Ecto neural progenitor cell (in vitro differentiated cells): ENCODE measurements around the gene RRBP1.

Source experiments
- DNase-seq: peaks from one replicate; pipeline ENCODE4 v3.0.0-alpha.2; 2018; ENCODE audit warnings: low spot score

RRBP1 gene

GRCh38 chr20:17635332-17636244, 46.5 kb downstream of the RRBP1 start:
- no peak for DNase-seq

- DNase-seq, result no peak
These were observed 47.2 kb downstream of the RRBP1 start for GRCh38 chr20:17634661-17635331.

- no peak for DNase-seq
These were observed 48.1 kb downstream of the RRBP1 start for GRCh38 chr20:17633850-17634500.

- no peak for DNase-seq
These were observed 48.7 kb downstream of the RRBP1 start for GRCh38 chr20:17633221-17633849.

GRCh38 chr20:17631576-17632319, 50.3 kb downstream of the RRBP1 start:
- no peak for DNase-seq

- no peak for DNase-seq
These were observed 51.2 kb downstream of the RRBP1 start for GRCh38 chr20:17630806-17631195.

GRCh38 chr20:17630151-17630805, 51.8 kb downstream of the RRBP1 start:
- no peak for DNase-seq

GRCh38 chr20:17629678-17630089, 52.4 kb downstream of the RRBP1 start:
- DNase-seq, result no peak

GRCh38 chr20:17629025-17629424, 53.0 kb downstream of the RRBP1 start:
- DNase-seq, result no peak

- DNase-seq, result no peak
These were observed 53.8 kb downstream of the RRBP1 start for GRCh38 chr20:17628101-17628841.

GRCh38 chr20:17627101-17627955, 54.7 kb downstream of the RRBP1 start:
- no peak for DNase-seq

- no peak for DNase-seq
These were observed 55.6 kb downstream of the RRBP1 start for GRCh38 chr20:17626217-17627007.

- DNase-seq, result no peak
These were observed 56.6 kb downstream of the RRBP1 start for GRCh38 chr20:17625246-17626051.

- DNase-seq, result no peak
These were observed 57.3 kb downstream of the RRBP1 start for GRCh38 chr20:17624551-17625245.

GRCh38 chr20:17624070-17624469, 58.0 kb downstream of the RRBP1 start:
- no peak for DNase-seq

GRCh38 chr20:17622851-17623508, 59.1 kb downstream of the RRBP1 start:
- no peak for DNase-seq
